ENCODE data around the gene SPOCD1. TPM values are rescaled to one million over a fixed set of nuclear protein-coding genes. Genes with fewer than 3 reads are reported as not detected.
A peak's percentile ranks its signal among the peaks of the same experiment; 100 is the strongest.

The SPOCD1 gene
- total and polyA plus RNA-seq, 10 donors, result 0.74 to 5.0 (median 3.0) TPM

GRCh38 chr1:31799895-31800673 lies 15.7 kb downstream of the SPOCD1 start:
- peaks cover 0 to 12% (median 0%) of the 10 kb centered on the region in 7 donors for H3K27me3 ChIP-seq (replicated peaks in 1 of 7)
- intact Hi-C loops (cut with DNase I; ENCODE audit: low total_unique reads), result loop anchor here (10.0 kb wide), 1 partner anchor 225 kb away; the partner anchor contains the start of gene TINAGL1
- 81 to 92% (median 85%) methylated on average over 9 to 16 of the region's 16 CpGs for WGBS, 5 donors
- H3K4me1 ChIP-seq, result peaks cover 3 to 52% (median 25%) of the 10 kb centered on the region in 6 donors
- TF ChIP-seq CTCF (IDR thresholded peaks at IDR 0.05 in 8 of 11, conservative IDR thresholded peaks at IDR 0.05 in 3 of 11) (no peak), POLR2AphosphoS5 (IDR thresholded peaks at IDR 0.05) (peak in 1 of 3 donors; percentile 21)
- H3K9me3 ChIP-seq, result no peaks in the 10 kb centered on the region
- peak overlapping the region in 1 of 8 donors; percentile 10 for H3K27ac ChIP-seq
- H3K4me3 ChIP-seq, result no peak overlapping the region
- DNase-seq, result peak; percentile 69
- H3K36me3 ChIP-seq, result no peaks in the 10 kb centered on the region

- peak overlapping the region in 1 of 8 donors; percentile 10 for H3K27ac ChIP-seq
- H3K36me3 ChIP-seq, result no peaks in the 10 kb centered on the region
- intact Hi-C loops (cut with DNase I; ENCODE audit: low total_unique reads), result loop anchor here (10.0 kb wide), 1 partner anchor 225 kb away; the partner anchor contains the start of gene TINAGL1
- H3K4me1 ChIP-seq, result peaks cover 3 to 52% (median 25%) of the 10 kb centered on the region in 6 donors
- TF ChIP-seq POLR2AphosphoS5 (IDR thresholded peaks at IDR 0.05) (no peak), POLR2A (IDR thresholded peaks at IDR 0.05) (no peak), CTCF (IDR thresholded peaks at IDR 0.05 in 8 of 11, conservative IDR thresholded peaks at IDR 0.05 in 3 of 11) (no peak)
- no peak overlapping the region for H3K4me3 ChIP-seq
- 86 to 93% (median 91%) methylated on average over 7 to 9 of the region's 9 CpGs for WGBS, 5 donors
- no peaks in the 10 kb centered on the region for H3K9me3 ChIP-seq
- peak; percentile 46 for DNase-seq
- H3K27me3 ChIP-seq (replicated peaks in 1 of 7), result peaks cover 0 to 12% (median 0%) of the 10 kb centered on the region in 7 donors
These were observed 16.5 kb downstream of the SPOCD1 start for GRCh38 chr1:31799196-31799894.

GRCh38 chr1:31798433-31799195 lies 17.2 kb downstream of the SPOCD1 start:
- H3K4me1 ChIP-seq, result peaks cover 3 to 52% (median 23%) of the 10 kb centered on the region in 6 donors
- no peak overlapping the region for H3K4me3 ChIP-seq
- H3K9me3 ChIP-seq, result no peaks in the 10 kb centered on the region
- peaks cover 0 to 12% (median 0%) of the 10 kb centered on the region in 7 donors for H3K27me3 ChIP-seq (replicated peaks in 1 of 7)
- TF ChIP-seq POLR2AphosphoS5 (IDR thresholded peaks at IDR 0.05) (no peak), POLR2A (IDR thresholded peaks at IDR 0.05) (no peak), CTCF (IDR thresholded peaks at IDR 0.05 in 8 of 11, conservative IDR thresholded peaks at IDR 0.05 in 3 of 11) (no peak)
- peak; percentile 57 for DNase-seq
- 65 to 76% (median 74%) methylated on average over 12 to 17 of the region's 17 CpGs for WGBS, 5 donors
- intact Hi-C loops (cut with DNase I; ENCODE audit: low total_unique reads), result loop anchor here (10.0 kb wide), 1 partner anchor 224 kb away; the partner anchor contains the start of gene TINAGL1
- no peaks in the 10 kb centered on the region for H3K36me3 ChIP-seq
- no peak overlapping the region for H3K27ac ChIP-seq

Measured in spleen (tissue), 11 donors.